HG02852 (cell line): ENCODE data around the gene STAU1.
"Not testable (repeated sequence)": the region's sequence is repeated elsewhere in the genome, so short reads cannot be mapped to it uniquely, and the experiment has no call there.

Experiments
- ATAC-seq: cut with Tn5 transposase; IDR thresholded peaks from one replicate; pipeline ENCODE4 v1.9.1; 2021; ENCODE audit warnings: mild to moderate bottlenecking, moderate library complexity; ENCODE audit not compliant: unreplicated experiment

Gene STAU1

DNA sequence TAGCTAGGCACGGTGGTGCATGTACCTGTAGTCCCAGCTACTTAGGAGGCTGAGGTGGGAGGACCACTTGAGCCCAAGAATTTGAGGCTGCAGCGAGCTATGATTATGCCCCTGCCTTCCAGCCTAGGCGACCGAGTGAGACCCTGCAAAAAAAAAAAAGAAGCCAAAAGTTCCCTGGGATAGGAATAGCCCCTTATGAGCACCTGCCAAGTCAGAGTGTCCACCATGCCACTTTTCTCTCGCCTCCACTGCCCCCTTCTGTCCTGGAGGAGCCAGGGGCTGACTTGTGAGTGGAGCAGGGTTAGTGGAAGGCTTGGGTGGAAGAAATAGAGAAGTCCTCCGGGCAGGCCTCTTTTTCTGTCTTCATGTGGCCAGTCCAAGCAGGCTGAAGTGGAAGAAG lies 18.9 kb upstream of the STAU1 start:
- no peak for ATAC-seq

DNA sequence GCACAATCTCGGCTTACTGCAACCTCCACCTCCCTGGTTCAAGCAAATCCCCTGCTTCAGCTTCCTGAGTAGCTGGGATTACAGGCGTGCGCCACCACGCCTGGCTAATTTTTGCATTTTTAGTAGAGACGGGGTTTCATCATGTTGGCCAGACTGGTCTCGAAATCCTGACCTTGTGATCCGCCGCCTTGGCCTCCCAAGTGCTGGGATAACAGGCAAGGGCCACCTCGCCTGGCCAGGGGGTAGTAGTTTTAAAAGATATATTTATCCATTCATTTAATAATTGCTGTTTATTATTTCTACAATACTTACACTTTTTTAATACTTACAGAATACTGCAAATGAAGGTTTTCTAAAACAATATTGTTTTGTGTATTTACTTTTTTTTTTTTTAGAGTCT lies 15.6 kb upstream of the STAU1 start:
- ATAC-seq, result no peak

DNA sequence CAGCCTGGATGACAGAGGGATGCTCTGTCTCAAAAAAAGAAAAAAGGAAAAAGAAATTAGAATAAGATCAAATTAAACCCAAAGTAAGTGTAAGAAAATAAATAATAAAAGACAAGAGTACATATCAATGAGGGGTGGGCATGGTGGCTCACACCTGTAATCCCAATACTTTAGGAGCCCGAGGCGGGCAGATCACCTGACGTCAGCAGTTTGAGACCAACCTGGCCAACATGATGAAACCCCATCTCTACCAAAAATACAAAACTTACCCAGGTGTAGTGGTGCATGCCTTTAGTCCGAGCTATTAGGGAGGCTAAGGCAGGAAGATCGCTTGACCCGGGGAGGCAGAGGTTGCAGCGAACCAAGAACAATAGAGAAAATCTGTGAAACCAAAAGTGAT lies 14.9 kb upstream of the STAU1 start:
- ATAC-seq, result no peak

DNA sequence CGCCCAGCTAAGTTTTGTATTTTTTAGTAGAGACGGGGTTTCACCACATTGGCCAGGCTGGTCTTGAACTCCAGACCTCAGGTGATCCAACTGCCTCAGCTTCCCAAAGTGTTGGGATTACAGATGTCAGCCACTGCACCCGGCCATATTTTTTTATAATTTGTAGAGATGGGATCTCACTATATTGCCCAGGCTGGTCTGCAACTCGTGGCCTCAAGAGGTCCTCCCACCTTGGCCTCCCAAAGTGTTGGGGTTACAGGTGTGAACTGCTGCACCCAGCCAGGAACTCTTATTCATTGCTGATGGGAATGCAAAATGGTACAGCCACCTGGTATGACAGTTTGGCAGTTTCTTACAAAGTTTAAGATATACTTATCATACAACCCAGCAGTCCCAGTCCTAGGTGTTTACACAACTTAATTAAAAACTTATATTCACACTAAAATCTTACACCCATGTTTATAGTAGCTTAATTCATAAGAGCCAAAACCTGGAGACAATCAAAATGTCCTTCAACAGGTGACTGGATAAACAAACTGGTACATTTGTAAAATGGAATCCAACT lies 11.7 kb upstream of the STAU1 start:
- no peak for ATAC-seq

DNA sequence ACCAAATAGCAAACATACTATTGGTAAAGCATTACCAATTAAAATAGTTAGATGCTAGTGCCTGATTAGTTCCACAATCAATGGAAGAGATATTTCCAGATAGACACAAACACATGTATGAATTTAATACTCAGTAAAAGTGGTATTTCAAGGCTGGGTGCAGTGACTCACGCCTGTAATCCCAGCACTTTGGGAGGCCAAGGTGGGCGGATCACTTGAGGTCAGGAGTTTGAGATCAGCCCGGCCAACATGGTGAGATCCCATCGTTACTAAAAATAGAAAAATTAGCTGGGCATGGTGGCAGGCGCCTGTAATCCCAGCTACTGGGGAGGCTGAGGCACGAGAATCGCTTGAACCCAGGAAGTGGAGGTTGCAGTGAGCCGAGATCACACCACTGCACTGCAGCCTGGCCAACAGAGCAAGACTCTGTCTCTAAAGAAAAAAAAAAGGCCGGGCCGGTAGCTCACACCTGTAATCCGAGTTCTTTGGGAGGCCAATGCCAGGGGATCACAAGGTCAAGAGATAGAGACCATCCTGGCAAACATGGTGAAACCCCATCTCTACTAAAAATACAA lies 4.9 kb upstream of the STAU1 start:
- not testable (repeated sequence) for ATAC-seq

DNA sequence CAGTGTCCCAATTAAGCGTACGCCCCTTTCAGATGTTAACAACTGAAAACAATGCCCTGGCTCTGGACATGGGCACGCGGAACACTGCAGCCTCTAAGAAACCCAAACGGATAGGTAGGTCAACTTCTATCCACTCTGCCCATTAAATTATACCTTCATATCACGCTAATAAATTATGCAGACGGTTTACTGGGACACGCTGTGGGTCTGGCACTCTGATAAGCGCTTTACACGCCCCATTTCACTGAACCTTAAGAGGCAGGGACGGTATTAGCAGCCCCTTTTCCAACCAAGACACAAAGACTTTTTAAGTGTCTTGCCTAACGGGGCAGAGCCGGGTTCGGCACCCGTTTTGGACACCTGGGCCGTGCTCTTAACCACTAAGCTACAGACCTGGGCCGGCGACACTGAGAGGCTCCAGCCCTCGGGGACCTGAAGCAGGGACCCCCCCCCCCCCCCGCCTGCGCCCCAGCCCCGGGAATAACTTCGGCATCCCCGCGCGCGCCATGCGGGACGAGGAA lies 744 bp downstream of the STAU1 start:
- ATAC-seq, result no peak

DNA sequence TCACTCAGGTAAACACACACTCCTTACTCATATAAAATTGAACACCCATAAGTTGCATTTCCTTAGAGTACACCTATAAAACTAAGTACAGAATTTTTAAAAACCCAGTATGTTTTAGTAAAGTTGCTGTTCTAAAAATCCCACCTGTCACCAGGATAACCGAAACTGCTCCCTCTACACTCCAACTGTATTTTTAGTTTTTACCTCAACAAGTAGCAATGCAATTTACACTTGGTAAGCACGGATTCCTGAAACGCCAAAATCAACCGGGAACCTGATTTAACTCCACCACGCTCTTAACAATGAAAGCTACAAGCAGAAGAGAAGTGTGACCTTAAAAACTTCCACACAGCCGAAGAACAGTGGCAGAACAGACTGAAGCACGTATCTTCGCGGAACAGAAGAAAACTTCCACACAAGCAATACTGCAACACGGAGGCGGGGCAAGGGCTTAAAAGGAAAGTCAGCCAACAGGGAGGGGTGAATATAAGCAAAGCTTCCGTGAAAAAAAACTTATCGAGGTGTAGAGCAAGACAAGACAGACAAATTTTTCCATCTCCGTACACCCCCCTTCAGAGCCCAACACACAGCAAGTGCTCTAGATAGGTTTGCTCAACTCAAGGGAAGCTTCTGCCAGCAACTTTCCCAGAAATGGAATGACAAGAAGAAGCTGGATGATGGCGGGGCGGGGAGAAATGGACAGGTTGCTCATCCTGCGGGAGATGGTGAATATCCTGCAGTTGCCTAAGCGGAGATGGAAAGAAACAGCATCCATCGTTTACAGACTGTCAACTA lies 1.4 kb downstream of the STAU1 start:
- no peak for ATAC-seq

DNA sequence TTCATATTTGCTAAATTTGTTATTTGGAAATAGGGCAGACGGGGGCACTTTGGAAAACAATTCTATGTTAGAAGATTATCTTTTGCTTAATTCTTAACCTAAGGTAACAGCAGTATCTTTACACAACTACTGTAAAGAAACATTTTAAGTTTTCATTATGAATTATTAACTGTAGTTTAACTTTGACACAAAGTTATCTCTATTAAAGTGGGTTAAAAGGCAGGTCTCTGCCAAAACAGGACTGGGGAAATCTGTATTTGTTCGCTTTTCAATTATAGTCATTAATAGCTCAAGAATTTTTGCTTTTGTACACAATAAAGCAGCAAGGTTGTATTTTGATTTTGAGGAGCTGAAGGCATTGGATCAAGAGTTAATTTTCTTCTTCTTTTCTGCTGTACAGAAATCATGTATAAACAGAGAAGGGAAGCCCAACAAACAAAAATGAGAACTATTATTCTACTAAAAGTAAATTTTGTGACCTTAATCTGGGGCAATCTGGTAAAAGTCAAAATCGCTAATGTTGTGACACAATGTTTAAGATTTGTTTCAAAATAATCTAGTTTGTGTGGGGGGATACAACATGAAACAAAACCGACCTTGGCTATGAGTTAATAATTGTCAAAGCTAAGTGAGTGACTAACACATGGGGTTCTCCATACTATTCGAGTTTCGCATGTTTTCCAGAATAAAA lies 2.9 kb downstream of the STAU1 start:
- ATAC-seq, result no peak

DNA sequence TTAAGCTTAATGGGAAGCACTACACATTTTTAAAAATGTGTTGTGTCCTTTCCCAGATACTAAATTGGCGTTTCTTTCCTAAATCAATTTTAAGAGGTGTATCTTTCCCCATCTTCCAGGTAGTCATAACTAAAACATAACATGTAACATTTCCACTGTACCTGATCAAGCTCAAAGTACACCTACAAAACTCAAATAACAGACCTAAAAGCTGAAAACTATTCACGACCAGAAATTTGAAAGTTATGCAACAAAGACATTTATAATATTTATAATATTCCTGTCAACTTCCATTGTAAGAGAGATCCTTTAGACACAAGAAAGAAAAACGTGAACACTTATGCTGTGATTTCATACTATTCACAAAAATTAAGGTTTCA lies 3.5 kb downstream of the STAU1 start:
- no peak for ATAC-seq

DNA sequence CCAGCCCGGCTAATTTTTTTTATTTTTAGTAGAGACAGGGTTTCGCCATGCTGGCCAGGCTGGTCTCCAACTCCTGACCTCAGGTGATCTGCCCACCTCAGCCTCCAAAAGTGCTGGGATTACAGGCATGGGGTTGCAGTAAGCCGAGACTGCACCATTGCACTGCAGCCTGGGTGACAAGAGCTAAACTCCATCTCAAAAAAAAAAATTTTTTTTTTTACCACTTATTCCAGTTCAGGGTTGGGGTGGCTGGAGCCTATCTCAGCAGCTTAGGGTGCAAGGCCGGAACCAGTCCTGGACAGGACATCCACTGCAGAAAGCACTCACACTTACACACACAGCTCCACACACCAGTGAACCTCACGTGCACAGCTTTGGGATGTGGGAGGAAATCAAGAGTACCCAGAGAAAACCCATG lies 4.0 kb downstream of the STAU1 start:
- ATAC-seq, result not testable (repeated sequence)

DNA sequence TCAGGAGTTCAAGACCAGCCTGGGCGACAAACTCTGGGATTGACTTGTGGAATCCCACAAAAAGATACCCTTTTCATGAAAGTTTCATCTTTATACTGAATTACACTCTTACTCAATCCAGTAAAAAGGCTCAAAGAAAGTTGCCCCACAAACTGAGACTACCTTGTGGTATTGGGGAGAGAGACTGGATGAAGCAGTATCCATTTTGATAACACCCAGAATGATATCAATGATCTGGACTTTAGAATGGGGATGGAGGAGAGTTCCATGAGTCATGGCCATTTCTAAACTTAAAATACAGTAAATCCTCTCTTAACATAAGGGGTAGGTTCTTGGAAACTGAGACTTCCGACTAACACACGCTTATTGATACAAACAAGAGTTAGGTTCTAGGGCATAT lies 4.7 kb downstream of the STAU1 start:
- no peak for ATAC-seq

DNA sequence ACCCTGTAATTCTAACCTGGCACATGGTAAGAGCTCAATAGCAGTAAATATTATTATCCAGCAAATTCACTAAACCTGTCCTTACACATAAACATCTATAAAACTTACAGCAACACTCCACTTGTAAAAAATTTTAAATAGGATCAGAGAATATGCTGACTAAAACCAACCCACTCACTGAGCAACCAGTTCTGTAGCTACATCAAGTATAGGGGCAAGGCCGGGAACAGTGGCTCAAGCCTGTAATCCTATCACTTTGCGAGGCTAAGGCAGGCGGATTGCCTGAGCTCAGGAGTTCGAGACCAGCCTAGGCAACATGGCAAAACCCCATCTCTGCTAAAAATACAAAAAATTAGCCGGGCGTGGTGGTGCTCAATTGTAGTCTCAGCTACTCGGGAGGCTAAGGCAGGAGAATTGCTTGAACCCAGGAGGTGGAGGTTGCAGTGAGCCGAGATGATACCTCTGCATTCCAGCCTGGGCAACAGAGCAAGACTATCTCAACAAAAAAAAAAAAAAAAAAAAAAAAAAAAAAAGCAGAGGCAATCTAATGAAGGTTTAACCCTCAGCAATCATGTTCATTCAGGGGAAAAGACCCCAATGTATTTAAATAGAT lies 6.8 kb downstream of the STAU1 start:
- ATAC-seq, result no peak

DNA sequence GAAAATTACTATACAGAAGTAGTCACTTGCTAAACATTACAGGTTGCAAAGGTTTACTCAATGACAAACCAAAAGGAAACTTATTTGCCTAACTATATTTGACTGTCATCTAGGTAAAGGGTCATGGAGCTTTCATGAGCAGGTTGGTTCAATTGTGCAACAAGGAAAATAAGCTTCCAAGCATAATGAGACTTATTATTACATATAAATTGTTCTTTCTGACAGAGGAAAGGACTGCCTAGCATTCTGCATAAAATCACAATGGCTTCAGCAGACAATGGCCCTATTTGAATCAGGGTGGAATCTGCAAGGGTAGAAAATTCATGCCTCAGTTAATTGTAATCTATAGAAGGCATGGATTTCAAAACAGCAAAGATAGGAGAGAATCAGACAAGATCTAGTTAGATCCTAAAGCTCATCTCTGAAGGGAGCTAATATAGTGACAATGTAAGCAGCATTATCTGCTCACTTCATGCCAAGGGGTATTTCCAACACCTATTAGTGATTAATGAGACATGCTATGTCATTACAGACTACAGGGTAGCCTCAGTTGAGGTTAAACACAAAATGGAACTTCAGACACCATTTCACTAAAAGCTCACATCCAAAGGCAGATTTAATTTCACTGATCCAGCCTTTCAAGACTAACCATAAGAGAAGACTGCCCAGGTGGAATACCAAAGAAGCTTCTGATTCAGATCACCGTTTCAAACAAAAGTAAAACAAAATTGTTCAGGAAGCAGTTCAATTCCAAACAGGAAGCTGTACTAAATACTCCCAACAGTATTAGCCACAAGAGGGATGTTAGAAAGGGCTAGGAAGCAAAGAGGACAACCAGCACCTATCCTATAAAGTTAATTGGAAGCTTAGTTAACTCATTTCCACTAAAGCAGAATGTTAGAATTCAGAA lies 8.5 kb downstream of the STAU1 start:
- no peak for ATAC-seq

DNA sequence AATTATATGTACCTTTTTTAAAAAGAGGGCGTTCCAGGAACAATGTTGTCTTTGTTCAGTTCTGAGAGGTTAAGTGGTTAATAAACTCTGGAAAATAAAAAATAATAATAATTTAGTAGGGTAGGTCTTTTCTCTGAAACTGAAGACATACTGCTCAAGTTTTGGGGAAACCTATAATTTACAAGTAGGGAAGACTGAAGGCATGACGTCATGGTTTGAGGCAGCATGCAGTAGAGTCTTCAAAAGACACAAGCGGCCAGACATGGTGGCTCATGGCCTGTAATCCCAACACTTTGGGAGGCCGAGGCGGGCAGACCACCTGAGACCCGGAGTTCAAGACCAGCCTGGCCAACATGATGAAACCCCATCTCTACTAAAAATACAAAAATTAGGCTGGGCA lies 14.0 kb downstream of the STAU1 start:
- no peak for ATAC-seq

DNA sequence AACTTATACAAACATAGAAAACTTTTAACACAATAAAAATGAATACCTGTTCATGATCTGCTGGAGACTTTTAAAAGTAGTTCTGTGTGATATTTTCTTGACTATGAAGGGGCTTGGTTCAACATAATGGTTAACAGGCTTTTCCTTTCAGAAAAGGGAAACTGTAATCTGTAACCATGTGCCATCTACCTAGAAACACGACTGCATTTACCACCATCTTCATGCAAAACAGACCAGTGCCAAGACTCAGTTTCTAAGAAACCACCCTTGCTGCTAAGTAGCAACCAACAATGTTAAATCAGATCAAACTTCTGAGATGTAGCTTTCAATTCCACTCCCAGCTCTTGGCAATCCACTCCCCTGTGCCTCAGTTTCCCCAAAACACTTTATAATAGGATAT lies 15.7 kb downstream of the STAU1 start:
- no peak for ATAC-seq

DNA sequence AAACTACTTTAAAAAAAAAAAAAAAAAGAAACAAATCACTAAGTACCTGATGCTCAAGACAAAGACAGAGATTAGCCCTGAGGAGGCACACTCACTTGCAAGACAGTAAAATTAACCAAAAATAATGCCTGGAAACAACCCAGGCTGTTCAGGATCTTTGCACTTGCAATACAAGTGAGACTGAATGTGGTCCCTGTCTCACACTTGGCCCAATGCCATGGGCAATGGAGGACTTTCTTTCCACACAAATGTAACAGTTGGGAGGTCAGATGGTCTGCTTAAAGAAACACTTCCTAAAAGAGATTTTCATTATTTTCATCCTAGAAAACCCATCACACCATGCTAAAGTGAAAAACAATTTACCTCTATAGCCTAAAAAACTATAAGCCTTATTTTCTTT lies 16.2 kb downstream of the STAU1 start:
- ATAC-seq, result no peak

DNA sequence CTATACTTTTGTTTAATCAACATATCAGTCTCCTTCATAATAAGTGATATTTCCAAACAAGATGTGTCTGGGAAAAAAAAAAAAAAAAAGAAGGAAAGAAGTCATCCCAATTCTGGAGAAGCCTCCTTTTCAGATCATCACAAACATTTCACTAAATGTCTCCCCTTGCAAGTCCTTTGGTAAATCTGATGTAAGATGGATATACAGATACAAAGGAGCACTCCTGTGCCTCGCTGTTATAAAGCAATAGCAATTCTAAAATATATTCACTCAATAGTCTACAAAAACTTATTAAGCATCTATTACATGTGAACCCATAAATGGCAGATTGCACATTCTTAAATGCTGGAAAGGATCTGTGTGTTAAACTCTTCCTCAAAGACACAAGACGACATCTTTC lies 17.4 kb downstream of the STAU1 start:
- ATAC-seq, result no peak

DNA sequence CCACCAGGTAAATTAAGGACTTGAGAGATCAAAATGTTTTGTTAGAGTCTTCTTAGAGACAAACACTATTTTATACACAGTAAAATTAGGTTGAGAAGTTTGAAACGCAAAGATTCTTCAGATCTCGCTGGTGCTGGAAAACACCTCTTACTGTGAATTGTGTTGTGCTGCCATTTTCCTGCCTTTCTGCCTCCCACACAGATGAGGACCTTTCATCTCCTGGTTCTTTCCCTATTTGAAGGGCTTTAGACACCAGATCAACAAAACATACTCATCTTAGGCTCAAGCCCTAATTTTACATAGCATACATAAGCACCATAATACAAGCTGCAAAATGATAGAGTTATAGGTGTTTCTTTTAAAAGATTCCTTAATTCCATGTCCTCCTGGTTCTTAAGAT lies 18.6 kb downstream of the STAU1 start:
- ATAC-seq, result no peak

DNA sequence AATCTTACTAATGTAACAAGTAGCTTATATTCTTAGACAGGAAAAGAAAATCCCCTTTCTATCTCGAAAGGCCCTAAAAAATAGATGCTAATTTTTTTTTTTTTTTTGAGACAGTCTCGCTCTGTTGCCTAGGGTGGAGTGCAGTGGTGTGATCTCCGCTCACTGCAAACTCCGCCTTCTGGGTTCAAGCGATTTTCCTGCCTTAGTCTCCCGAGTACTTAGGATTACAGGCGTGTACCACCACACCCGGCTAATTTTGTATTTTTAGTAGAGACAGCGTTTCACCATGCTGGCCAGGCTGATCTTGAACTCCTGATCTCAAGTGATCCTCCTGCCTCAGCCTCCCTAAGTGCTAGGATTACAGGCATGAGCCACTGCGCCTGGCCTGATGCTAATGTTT lies 19.3 kb downstream of the STAU1 start:
- not testable (repeated sequence) for ATAC-seq

DNA sequence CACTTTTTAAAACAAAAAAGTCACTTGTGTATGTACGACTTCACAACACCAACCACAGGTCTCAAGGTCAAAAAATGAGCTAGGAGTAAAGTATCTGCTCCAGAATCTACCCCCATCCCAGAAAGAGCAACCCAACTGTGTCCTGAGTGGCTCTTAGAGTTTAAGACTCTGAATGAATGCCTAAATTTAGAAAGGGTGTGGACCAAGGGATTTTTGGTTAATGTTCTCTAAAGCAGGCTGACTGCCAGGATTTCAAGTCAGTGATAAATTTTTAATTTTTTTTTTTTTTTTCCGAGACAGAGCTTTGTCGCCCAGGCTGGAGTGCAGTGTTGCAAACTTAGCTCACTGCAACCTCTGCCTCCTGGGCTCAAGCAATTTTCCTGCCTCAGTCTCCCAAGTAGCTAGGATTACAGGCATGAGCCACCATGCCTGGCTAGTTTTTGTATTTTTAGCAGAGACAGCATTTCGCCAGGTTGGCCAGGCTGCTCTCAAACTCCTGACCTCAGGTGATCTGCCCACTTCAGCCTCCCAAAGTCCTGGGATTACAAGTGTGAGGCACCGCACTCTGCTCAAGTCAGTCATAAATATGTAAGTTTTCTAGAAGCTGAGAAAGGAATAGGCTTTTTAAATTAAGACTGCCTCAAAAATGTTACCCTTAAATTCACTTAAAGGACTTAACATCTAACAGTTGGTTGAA lies 20.2 kb downstream of the STAU1 start:
- no peak for ATAC-seq
